Activated CD4-positive, alpha-beta T cell treated with anti-CD3 and anti-CD28 coated beads, Interleukin-2, amount 10 ng/mL, durations not matched to agents 7 days and 5 days (primary cell): ENCODE results near the gene SNRK. TPM values are rescaled to one million over a fixed set of nuclear protein-coding genes. Genes with fewer than 3 reads are reported as not detected.

Experiments used
- CTCF ChIA-PET: fragments of 350-600 bp; sonication (Branson Sonifier 250); formaldehyde crosslinking; loops from one replicate; lab custom pipeline; 2021; ENCODE audit warnings: antibody characterized with exemption; lab: Charles Lee
- POLR2A ChIA-PET: fragments of 350-600 bp; sonication (Branson Sonifier 250); formaldehyde crosslinking; loops from one replicate; lab custom pipeline; 2021; ENCODE audit warnings: antibody characterized with exemption; lab: Charles Lee
- DNase-seq: peaks from one replicate; pipeline ENCODE4 v3.0.0-alpha.2; 2020
- H3K27ac Mint-ChIP-seq: one replicate; pipeline ENCODE4 v1.8.0; 2021; ENCODE audit warnings: mild to moderate bottlenecking, moderate library complexity, mixed read lengths
- H3K27me3 Mint-ChIP-seq: one replicate; pipeline ENCODE4 v1.8.0; 2021; ENCODE audit warnings: mixed read lengths
- H3K36me3 Mint-ChIP-seq: one replicate; pipeline ENCODE4 v1.8.0; 2021; ENCODE audit warnings: low read depth, mixed read lengths
- H3K4me1 Mint-ChIP-seq: one replicate; pipeline ENCODE4 v1.8.0; 2021; ENCODE audit warnings: mixed read lengths
- H3K4me3 Mint-ChIP-seq: one replicate; pipeline ENCODE4 v1.8.0; 2021; ENCODE audit warnings: mild to moderate bottlenecking, moderate library complexity, mixed read lengths
- H3K9me3 Mint-ChIP-seq: one replicate; pipeline ENCODE4 v1.8.0; 2021; ENCODE audit warnings: mixed read lengths
- total RNA-seq, 2 experiments: library from RNA; stranded (reverse); gene quantifications; one replicate each; pipeline ENCODE4 v1.2.3, GENCODE V29; 2021

SNRK gene
- total RNA-seq, 2 experiments from 2014 or later = 62.9 to 65.6 TPM

- DNase-seq = no peak
- Mint-ChIP-seq H3K27me3 (no peaks in the 10 kb centered on the region), H3K36me3 (peaks cover 63% of the 10 kb centered on the region), H3K9me3 (no peaks in the 10 kb centered on the region), H3K4me1 (peaks cover 91% of the 10 kb centered on the region), H3K4me3 (no peak overlapping the region), H3K27ac (peak overlapping the region; percentile 86)
- ChIA-PET CTCF (interaction anchor here (0.8 to 1.4 kb wide), 2 partner anchors 10 kb away, joined by 3 to 4 read pairs; no protein-coding TSS in a partner anchor), POLR2A (interaction anchor here (0.6 kb wide), 1 partner anchor 8 kb away, joined by 3 read pairs; no protein-coding TSS in a partner anchor)
Observed at GRCh38 chr3:43294975-43295374, 8.6 kb downstream of the SNRK start.

- no peaks in the 10 kb centered on the region for H3K9me3 Mint-ChIP-seq
- H3K4me3 Mint-ChIP-seq = peak overlapping the region; percentile 77
- peaks cover 76% of the 10 kb centered on the region for H3K4me1 Mint-ChIP-seq
- H3K27me3 Mint-ChIP-seq = no peaks in the 10 kb centered on the region
- peaks cover 48% of the 10 kb centered on the region for H3K36me3 Mint-ChIP-seq
- peak; percentile 79 for DNase-seq
- CTCF ChIA-PET = interaction anchor here (0.9 to 2.2 kb wide), 4 partner anchors 11 to 136 kb away, joined by 3 to 9 read pairs (median 6); partner anchors contain the start of gene SNRK
- H3K27ac Mint-ChIP-seq = peak overlapping the region; percentile 92
- POLR2A ChIA-PET = interaction anchor here (1.3 kb wide), 1 partner anchor 11 kb away, joined by 5 read pairs; the partner anchor contains the start of gene SNRK
Observed at GRCh38 chr3:43296565-43296964, 10.2 kb downstream of the SNRK start.

GRCh38 chr3:43298292-43298691, 12.0 kb downstream of the SNRK start:
- Mint-ChIP-seq H3K9me3 (no peaks in the 10 kb centered on the region), H3K27me3 (no peaks in the 10 kb centered on the region), H3K4me1 (peaks cover 73% of the 10 kb centered on the region), H3K36me3 (peaks cover 47% of the 10 kb centered on the region), H3K4me3 (peak overlapping the region; percentile 68), H3K27ac (peak overlapping the region; percentile 61)
- POLR2A ChIA-PET = interaction anchor here (0.7 kb wide), 1 partner anchor 55 kb away, joined by 5 read pairs; no protein-coding TSS in a partner anchor
- no peak for DNase-seq
- CTCF ChIA-PET = interaction anchor here (0.7 kb wide), 1 partner anchor 106 kb away, joined by 3 read pairs; no protein-coding TSS in a partner anchor

GRCh38 chr3:43298761-43299160, 12.4 kb downstream of the SNRK start:
- Mint-ChIP-seq H3K27ac (peak overlapping the region; percentile 61), H3K36me3 (peaks cover 50% of the 10 kb centered on the region), H3K9me3 (no peaks in the 10 kb centered on the region), H3K27me3 (no peaks in the 10 kb centered on the region), H3K4me1 (peaks cover 75% of the 10 kb centered on the region), H3K4me3 (peak overlapping the region; percentile 5)
- POLR2A ChIA-PET = interaction anchor here (0.7 kb wide), 1 partner anchor 54 kb away, joined by 5 read pairs; no protein-coding TSS in a partner anchor
- CTCF ChIA-PET = interaction anchor here (1.6 kb wide), 2 partner anchors 46 to 136 kb away, joined by 3 to 5 read pairs; no protein-coding TSS in a partner anchor
- DNase-seq = no peak

- no peaks in the 10 kb centered on the region for H3K9me3 Mint-ChIP-seq
- ChIA-PET POLR2A (no interaction called here), CTCF (no interaction called here)
- no peak for DNase-seq
- H3K4me1 Mint-ChIP-seq = peaks cover 58% of the 10 kb centered on the region
- no peak overlapping the region for H3K4me3 Mint-ChIP-seq
- H3K27ac Mint-ChIP-seq = peak overlapping the region; percentile 1
- H3K27me3 Mint-ChIP-seq = no peaks in the 10 kb centered on the region
- H3K36me3 Mint-ChIP-seq = peaks cover 58% of the 10 kb centered on the region
Observed at GRCh38 chr3:43302116-43302880, 16.0 kb downstream of the SNRK start.

GRCh38 chr3:43304126-43304525, 17.8 kb downstream of the SNRK start:
- no peak overlapping the region for H3K4me3 Mint-ChIP-seq
- ChIA-PET POLR2A (no interaction called here), CTCF (no interaction called here)
- H3K9me3 Mint-ChIP-seq = no peaks in the 10 kb centered on the region
- no peak for DNase-seq
- H3K4me1 Mint-ChIP-seq = peaks cover 61% of the 10 kb centered on the region
- H3K36me3 Mint-ChIP-seq = peaks cover 68% of the 10 kb centered on the region
- no peaks in the 10 kb centered on the region for H3K27me3 Mint-ChIP-seq
- no peak overlapping the region for H3K27ac Mint-ChIP-seq

- H3K27ac Mint-ChIP-seq = peak overlapping the region; percentile 2
- H3K4me3 Mint-ChIP-seq = no peak overlapping the region
- no peaks in the 10 kb centered on the region for H3K9me3 Mint-ChIP-seq
- no peak for DNase-seq
- H3K4me1 Mint-ChIP-seq = peaks cover 58% of the 10 kb centered on the region
- H3K27me3 Mint-ChIP-seq = no peaks in the 10 kb centered on the region
- H3K36me3 Mint-ChIP-seq = peaks cover 84% of the 10 kb centered on the region
- ChIA-PET CTCF (no interaction called here), POLR2A (no interaction called here)
Observed at GRCh38 chr3:43307226-43307625, 20.9 kb downstream of the SNRK start.

GRCh38 chr3:43307649-43308048, 21.3 kb downstream of the SNRK start:
- CTCF ChIA-PET = interaction anchor here (0.6 to 1.4 kb wide), 2 partner anchors 15 to 414 kb away, joined by 4 read pairs; no protein-coding TSS in a partner anchor
- POLR2A ChIA-PET = no interaction called here
- Mint-ChIP-seq H3K4me1 (peaks cover 53% of the 10 kb centered on the region), H3K27ac (peak overlapping the region; percentile 10), H3K9me3 (no peaks in the 10 kb centered on the region), H3K27me3 (no peaks in the 10 kb centered on the region), H3K36me3 (peaks cover 86% of the 10 kb centered on the region), H3K4me3 (no peak overlapping the region)
- DNase-seq = no peak

- H3K9me3 Mint-ChIP-seq = no peaks in the 10 kb centered on the region
- ChIA-PET CTCF (no interaction called here), POLR2A (no interaction called here)
- H3K4me1 Mint-ChIP-seq = peaks cover 36% of the 10 kb centered on the region
- DNase-seq = no peak
- H3K4me3 Mint-ChIP-seq = no peak overlapping the region
- no peaks in the 10 kb centered on the region for H3K27me3 Mint-ChIP-seq
- peaks cover 80% of the 10 kb centered on the region for H3K36me3 Mint-ChIP-seq
- no peak overlapping the region for H3K27ac Mint-ChIP-seq
Observed at GRCh38 chr3:43309372-43310305, 23.3 kb downstream of the SNRK start.

- peaks cover 34% of the 10 kb centered on the region for H3K4me1 Mint-ChIP-seq
- H3K36me3 Mint-ChIP-seq = peaks cover 57% of the 10 kb centered on the region
- H3K27ac Mint-ChIP-seq = peak overlapping the region; percentile 26
- no peaks in the 10 kb centered on the region for H3K27me3 Mint-ChIP-seq
- POLR2A ChIA-PET = no interaction called here
- DNase-seq = no peak
- H3K9me3 Mint-ChIP-seq = no peaks in the 10 kb centered on the region
- CTCF ChIA-PET = interaction anchor here (0.5 kb wide), 1 partner anchor 16 kb away, joined by 3 read pairs; no protein-coding TSS in a partner anchor
- no peak overlapping the region for H3K4me3 Mint-ChIP-seq
Observed at GRCh38 chr3:43316783-43317460, 30.6 kb downstream of the SNRK start.

GRCh38 chr3:43317461-43318316, 31.3 kb downstream of the SNRK start:
- H3K36me3 Mint-ChIP-seq = peaks cover 55% of the 10 kb centered on the region
- no peak for DNase-seq
- peaks cover 34% of the 10 kb centered on the region for H3K4me1 Mint-ChIP-seq
- no peak overlapping the region for H3K27ac Mint-ChIP-seq
- POLR2A ChIA-PET = no interaction called here
- no peaks in the 10 kb centered on the region for H3K27me3 Mint-ChIP-seq
- H3K4me3 Mint-ChIP-seq = no peak overlapping the region
- CTCF ChIA-PET = interaction anchor here (0.8 kb wide), 1 partner anchor 20 kb away, joined by 3 read pairs; no protein-coding TSS in a partner anchor
- no peaks in the 10 kb centered on the region for H3K9me3 Mint-ChIP-seq
